Stimulated activated CD4-positive, alpha-beta T cell treated with anti-CD3 and anti-CD28 coated beads, Interleukin-1b, Interleukin-23, amount 100 ng/mL, for 24 hours (primary cell): ENCODE data around the gene GPR146.
"Not testable (repeated sequence)": the region's sequence is repeated elsewhere in the genome, so short reads cannot be mapped to it uniquely, and the experiment has no call there.

ENCODE experiments used
- DNase-seq, 4 experiments: peaks; one replicate each; pipeline ENCODE4 v3.0.0-alpha.2; 2020; ENCODE audit warnings: low read depth in 4 of 4, low spot score in 1 of 4

Gene GPR146

DNA sequence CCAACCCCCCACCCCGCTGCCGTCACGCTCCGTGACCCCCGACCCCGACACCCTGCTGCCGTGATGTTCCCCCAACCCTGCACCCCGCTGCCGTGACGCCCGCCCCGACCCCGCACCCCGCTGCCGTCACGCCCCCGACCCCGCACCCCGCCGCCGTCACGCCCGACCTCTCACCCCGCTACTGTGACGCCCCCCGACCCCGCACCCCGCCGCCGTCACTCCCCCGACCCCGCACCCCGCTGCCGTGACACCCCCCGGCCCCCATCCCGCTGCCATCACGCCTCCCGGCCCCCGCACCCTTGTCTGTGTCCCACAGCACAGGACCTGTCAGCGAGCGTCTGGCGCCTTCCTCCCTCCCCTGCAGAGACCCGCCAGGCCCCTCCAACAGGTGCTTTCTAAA lies 29.7 kb downstream of the GPR146 start:
- DNase-seq = not testable (repeated sequence)

DNA sequence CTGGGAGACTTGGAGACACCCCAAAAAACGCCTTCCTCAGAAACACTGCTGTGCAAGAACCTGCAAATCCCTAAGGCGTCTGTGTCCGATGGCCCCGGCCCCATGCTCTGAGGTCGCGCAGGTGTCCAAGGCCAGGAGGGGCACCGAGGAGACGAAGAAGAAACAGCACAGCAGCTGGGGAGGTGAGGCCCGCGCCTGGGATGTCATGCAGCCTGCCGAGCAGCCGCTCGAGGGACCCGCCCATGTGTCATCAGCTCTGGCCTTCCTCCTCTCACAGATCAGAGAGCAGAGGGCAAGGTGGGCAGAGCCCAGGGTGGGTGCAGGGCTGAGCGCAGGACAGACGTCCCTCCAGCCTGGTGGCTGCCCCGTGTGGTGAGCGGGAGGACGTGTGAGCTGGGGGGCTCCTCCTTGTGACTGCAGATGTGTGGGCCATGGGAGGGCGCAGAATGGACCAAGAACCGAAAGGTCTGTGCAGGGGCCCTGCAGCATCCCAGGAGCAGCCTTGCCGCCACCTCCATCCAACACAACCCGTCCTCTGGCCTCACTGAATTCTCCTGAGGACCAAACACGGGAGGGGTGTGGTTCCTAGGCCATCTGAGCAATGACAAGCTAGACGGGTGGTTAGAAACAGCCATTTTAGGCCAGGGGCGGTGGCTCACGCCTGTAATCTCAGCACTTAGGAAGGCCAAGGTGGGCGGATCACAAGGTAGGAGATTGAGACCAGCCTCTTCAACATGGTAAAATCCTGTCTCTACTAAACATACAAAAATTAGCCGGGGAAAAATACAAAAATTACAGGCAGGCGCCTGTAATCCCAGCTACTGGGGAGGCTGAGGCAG lies 30.5 kb downstream of the GPR146 start:
- DNase-seq = no peak

DNA sequence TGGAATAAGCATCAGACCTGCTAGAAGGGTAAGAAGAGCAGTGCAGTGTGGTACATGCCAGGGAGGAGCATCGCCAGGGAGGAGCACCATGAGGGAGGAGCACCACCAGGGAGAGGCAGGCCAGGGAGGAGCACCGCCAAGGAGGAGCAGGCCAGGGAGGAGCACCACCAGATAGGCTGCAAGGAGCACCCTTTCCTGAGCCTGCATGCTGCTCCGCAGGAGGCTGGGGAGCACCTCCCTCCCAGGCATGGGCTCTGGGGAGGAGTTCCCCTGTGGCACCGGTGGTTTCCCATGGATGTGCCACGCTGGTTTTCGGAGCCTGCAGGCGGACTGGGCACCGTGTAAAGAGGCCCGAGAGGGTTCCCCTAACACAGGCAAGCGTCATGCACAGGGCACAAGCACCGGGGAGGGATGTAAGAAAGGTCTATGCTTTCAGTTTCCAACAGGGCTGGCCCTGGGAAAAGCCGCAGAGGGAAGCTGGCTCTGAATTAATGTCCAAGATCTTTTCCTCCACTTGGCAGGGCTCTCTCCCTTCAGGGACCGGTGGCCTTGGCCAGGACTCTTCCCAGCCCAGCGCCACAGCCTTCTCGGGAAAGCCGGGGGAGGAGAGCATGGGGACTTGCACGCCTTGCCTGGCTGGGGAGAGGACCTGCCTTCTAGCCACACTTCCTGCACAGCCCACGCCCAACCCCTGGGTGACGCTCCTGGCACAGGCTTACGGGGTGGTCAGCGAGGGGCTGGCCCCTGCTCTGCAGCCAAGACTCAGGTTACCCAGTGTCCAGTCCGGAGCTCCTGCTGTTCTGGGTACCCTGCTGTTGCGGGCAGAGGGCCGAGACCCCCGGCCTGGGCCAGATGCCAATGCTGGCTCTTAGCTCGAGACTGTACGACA lies 32.1 kb downstream of the GPR146 start:
- no peak for DNase-seq

DNA sequence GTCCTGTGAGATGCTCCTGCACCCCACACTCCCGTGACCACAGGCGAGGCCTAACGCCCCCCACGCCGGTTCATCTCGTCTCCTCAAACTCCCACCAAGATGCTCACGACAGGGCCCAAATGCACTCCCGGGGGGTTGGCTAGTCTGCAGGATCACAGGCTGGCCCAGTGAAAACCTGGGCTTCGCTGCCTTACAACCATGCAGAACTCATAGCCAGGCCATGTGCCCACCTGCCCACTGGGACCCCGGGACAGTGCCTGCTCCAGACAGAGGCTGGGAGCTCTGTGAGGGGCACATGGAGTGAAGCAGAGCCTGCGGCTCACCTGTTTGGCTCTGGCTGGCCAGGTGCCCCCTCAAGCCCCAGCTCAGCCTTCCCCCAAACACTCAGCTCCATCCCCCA lies 34.2 kb downstream of the GPR146 start:
- DNase-seq = no peak

DNA sequence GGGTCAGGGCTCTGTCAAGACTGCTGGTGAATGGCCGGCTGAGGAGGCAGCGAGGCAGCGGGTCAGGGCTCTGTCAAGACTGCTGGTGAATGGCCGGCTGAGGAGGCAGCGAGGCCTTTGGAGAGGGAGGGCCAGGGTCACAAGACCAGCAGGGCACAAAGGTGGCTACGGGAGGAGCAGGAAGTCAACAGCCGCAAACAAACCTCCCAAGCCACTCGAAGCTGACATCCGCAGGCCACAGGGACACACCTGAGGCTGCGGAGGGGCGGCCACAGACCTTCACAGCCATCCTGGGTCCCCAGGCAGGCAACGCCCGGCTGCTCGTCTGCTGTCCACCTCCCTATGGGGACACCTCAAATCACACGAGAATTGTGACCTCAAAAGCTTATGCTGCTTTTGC lies 34.6 kb downstream of the GPR146 start:
- DNase-seq = no peak

DNA sequence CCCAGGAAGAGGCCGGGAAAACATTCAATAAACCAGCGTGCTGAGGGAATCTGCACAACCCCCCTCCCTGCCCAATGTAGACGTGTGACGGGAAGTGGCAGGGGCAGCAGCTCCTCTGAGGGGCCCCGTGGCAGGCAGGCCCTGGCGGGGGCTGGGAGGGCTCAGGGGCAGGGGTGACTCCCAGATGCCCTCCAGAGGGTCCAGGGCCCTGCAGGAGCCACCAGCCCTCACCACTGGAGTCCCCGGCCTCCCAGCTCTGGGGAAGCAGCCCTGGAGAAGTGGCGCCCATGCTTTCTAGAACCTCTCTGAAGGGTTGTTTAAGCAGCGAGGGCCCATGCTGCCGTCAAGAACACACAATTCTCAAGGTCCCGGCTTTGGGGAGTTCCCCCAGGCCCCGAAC lies 35.2 kb downstream of the GPR146 start:
- DNase-seq = no peak

DNA sequence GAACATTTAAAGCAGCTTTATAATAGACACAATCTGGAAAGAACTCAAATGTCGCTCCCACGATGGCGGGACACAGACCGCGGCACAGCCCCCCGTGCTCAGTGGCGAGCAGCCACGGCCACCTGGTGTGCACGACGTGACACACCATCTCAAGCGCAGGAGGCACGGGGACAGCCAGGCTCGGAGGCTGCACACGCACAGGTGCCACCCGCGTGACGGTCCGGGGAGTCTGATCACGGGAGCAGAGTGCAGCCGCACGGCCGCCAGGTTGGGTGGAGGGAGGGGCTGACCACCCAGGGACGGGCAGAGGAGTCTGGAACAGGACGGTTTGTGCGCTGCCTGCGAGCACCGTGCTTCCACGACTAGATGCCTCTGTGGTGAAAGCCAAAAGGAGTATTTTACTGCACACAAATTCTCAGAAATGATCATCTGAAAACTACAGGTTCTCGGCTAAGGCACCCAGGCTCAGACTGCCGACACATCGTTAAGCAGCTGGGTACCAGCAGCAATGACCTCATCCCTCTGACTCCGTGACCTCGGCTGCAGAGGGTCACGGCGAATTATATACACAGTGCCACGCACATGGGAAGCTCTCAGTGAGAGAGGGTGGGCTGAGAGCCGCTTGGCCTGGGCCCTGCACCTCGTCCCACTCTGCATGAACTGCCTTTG lies 36.0 kb downstream of the GPR146 start:
- DNase-seq = no peak

DNA sequence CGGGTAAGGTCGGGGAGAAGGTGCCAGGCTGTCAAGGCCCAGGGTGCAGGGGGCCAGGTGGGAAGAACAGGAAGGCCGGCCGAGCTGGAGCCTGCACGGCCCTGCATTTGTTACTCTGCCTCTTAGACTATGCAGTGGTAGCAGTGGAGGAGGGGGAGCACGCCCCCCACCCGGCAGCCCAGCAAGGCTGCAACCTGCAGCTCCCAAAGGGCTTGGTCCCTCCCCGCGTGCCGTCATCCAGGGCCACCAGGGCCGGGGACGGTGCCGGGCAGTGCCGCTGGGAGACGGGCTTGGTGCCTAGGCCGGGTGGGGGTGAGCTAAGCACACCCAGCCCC lies 36.5 kb downstream of the GPR146 start:
- DNase-seq = no peak

DNA sequence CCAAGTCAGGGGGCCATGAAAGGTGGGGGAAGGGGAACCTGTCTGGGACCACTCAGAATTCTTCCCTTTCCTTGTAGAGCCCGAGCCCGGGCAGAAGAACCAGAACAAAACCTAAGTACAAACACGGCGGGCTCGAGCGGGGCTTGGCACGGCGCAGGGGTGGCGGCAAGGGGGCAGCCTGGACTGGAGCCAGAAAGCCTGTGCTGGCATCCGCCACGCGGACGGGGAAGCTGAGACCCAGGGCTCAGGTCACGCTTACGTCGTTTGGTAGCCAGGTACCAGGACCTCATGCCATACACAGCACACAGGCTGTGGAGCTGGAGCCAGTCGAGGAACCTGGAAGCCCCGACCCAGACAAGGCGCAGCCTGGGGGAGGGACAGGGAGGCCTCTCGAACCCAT lies 37.0 kb downstream of the GPR146 start:
- DNase-seq = no peak

DNA sequence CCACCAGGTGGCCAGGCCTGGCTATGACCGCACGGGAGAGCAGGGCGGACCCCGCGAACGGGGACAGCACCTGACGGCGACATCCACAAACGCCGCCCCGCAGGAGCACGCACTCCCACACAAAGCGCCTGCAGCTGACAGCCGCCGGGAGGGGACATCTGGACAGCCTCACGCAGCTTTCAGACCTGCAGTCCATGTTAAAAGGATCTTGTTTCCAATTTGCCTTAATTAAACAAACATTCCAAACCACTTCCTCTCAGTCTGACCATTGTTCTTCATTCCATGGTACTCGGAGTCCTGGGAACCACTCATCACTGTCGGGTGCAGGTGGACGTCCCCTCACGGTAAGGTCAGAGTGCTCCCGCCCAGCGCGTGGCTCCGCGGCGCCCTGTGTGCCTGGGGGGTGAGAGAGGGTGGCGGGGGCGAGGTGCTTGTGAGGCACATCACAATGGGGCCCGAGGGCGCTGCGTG lies 37.6 kb downstream of the GPR146 start:
- DNase-seq = no peak

DNA sequence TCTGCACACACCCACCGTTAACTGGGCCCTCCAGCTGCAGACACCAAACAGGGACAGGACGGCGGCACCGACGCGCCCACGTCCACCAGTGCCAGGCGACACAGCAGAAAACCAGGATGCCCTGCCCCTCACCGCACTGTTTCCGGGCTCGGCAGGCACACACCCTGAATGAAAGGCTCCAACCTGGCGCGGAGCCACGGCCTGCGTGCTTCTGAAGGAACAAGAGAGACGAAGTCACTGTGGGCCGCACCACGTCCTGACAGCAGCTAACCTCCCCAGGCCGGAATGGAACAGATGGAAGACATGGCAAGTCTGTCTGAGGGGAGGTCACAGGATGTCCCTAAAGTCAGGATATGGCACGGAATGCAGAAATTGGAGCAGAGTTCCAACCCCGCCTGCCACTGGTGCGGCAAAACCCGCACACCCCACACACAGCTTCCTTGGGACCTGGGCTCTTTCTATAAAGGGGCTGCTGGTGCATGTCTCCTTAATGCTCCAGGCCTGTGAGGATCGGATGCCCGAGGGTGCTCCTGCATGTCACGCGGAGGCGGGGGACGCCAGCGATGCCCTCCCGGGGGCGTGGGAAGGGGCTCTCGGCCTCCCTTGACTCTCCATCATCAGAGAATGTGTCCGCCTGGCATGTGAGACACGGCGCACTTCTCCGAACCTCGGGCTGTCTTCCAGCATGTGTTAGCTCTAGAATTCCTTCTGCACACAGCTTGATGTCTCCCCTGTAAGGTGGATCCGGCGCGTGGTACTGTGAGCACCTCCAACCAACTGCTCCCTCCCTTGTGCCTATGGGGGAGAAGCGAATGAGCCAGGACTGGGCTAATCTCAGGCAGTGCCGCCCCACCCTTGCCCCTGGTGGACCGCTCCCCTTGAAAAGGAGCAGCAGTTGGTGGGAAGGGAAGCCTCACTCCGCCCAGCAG lies 39.6 kb downstream of the GPR146 start:
- no peak for DNase-seq

DNA sequence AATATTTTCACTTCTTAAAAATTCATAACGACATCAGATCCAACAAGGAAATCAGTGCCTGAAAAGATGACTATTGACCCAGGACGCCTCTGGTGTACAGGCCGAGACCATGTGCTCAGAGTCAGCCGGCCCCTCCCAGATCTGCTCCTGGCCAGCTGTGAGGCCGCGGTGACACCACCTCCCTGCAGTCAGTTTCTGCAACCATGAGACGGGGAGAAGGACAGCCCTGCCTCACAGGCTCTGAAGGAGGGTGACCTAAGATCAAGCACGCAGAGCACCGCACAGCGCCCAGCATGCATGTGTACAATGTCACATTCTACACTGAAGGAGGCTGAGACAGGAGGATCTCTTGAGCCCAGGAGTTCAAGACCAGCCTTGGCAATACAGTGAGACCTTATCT lies 40.9 kb downstream of the GPR146 start:
- no peak for DNase-seq

DNA sequence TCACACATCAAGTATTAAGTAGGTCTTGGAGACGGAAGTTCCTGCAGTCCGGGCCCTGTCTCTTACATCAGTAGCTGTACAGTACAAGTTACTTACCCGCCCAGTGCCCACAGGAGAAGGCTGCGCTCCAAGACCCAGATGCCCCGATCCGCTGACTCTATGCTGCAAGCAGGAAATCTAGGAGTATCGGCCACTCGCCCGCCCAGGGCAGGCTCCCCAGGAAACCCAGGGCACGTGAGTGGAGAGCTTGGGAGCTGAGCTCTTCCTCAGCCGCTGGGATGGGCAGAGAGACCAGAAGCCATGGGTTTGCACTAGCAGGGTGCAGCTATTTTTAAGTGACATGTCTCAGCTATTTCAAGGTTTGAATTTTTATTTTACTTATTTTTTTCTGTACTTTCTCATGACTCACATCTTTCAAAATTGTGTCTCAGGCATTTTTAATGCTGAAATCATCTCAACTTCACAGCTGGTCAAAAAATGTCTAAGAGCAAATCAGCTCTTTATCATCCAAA lies 41.6 kb downstream of the GPR146 start:
- DNase-seq = no peak

DNA sequence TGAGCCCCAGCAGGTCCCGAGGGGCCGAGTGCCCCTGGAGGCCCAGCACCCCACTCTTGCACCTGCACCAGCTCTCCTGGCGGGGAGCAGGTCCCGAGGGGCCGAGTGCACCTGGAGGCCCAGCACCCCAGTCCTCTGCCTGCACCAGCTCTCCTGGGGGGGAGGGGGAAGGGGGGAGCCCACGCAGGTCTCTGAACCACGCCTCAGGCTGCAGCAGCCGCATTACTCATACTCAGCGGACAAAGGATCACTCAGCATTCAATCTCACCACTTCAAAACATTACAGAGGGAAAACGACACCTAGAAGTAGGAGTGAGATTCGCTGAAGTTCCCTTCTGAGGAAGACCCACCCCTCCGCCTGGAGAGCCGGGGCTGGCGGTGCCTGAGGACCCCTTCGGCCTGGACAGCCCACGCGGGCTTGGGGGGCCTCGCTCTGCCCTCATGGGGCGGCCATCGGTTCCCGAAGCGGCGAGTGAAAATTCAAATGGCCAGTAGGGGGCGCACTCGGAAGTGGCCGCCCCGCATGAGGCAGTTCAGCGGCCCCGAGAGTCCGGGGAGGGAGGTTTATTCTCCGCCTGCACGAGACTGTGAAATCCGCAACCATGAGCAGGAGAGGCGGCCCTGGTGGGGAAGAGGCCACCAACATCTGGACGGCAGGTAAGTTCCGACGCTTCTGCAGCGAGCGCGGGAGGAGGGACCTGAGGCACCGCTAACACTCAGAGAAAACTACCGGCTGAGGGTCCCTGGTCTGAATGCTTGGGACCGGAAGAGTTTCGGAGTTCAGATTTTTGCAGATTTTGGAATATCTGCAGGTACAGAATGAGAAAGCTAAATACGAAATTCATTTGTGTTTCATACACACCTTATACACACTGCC lies 42.5 kb downstream of the GPR146 start:
- peak; percentile 53 to 74 (median 56) for DNase-seq

DNA sequence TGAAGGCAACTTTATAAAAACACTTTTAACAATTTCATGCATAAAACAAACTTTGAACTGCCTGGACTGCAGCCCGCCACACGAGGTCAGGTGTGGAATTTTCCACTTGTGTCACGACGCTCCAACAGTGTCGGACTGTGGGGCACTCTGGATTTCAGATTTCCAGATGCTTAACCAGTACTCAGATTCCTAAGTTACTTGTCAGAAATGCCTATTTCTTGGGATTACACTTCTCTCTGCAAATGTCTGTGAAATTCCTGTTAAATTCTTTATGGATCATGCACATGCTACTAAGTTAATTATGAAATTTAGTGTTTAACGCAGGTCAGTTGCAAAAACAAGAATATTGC lies 43.1 kb downstream of the GPR146 start:
- DNase-seq = no peak

DNA sequence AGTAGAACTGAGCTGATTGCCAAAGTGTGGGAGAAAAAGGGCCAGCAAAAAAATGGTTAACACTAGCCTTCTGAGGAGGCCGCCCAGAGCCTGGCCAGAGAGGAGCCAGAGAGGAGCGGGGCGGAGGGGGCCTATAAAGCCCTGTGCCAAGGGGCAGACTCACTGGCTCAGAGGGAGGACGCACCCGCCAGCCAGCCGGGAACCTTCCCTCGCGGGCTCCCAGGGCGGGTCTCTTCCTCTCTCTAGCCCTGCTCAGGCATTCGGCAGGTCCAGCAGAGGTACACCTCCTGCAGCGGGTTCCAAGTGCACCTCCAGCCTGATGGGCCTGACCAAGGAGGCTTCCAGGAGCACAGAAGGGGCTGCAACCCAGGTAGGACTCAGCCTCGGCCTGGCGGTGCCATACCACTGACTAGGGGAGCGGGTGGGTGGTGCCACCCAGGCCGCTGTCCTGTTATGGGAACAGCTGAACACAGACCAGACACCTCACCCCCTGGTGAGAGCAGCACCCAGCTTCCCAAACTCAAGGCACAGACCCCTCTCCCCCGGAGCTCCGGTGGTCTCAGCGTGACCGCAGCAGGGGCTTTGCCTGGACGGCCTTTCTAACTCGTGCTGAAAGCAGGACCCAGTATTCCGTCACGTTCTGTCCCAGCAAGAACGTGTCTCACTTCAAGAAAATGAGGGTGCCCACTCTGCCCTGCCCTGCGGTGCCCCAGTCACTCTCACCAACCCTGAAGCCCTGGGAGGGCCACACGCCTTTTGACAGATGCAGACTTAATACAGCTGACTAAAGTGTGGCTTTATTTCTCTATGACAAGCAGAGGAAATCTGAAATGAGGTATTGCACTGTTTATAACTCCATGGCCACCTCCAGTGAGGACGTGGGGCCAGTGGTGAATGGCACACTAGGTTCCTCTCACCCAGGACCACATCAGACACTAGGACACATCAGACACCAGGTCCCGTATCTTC lies 43.9 kb downstream of the GPR146 start, which contains the start of gene GPER1:
Gene GPER1, plus strand, starts transcription at position 162 of the 969 bp plus-strand sequence. CDS start 3,616 bp downstream, outside the sequence.
- no peak for DNase-seq

DNA sequence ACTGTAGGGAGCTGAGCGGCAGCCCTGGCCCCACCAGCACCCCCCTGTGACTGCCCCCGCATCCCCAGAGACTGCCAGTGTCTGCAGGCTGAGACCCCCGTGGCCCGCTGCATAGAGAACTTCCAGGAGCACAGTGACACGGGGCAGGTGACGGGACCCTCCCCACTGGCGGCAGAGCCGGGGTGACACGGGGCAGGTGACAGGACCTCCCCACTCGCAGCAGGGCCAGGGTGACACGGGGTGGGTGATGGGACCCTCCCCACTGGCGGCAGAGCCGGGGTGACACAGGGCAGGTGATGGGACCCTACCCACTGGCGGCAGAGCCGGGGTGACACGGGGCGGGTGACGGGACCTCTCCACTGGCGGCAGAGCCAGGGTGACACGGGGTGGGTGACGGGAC lies 45.9 kb downstream of the GPR146 start:
- no peak for DNase-seq
